ENCODE measurements around the gene SNRNP48.

- TF ChIP-seq, protein P1, sequence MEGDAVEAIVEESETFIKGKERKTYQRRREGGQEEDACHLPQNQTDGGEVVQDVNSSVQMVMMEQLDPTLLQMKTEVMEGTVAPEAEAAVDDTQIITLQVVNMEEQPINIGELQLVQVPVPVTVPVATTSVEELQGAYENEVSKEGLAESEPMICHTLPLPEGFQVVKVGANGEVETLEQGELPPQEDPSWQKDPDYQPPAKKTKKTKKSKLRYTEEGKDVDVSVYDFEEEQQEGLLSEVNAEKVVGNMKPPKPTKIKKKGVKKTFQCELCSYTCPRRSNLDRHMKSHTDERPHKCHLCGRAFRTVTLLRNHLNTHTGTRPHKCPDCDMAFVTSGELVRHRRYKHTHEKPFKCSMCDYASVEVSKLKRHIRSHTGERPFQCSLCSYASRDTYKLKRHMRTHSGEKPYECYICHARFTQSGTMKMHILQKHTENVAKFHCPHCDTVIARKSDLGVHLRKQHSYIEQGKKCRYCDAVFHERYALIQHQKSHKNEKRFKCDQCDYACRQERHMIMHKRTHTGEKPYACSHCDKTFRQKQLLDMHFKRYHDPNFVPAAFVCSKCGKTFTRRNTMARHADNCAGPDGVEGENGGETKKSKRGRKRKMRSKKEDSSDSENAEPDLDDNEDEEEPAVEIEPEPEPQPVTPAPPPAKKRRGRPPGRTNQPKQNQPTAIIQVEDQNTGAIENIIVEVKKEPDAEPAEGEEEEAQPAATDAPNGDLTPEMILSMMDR (IDR thresholded peaks at IDR 0.05): no peak
- TF ChIP-seq POLR2A (IDR thresholded peaks at IDR 0.05): no peak
These were observed 14.0 kb downstream of the SNRNP48 start for GRCh38 chr6:7604003-7604402.

All from uterus (tissue), 2 donors.